Suprapubic skin (tissue), 4 donors: ENCODE results near the gene SUGP1. TPM values are rescaled to one million over a fixed set of nuclear protein-coding genes. Genes with fewer than 3 reads are reported as not detected.

ENCODE experiments used
- DNase-seq, 2 donors: peaks; one replicate each; pipeline ENCODE4 v3.0.0-alpha.2; 2019; ENCODE audit warnings: low spot score in 2 of 2
- H3K27ac ChIP-seq: fragments of 200-600 bp; sonication (generic); one replicate; pipeline ENCODE4 v1.5.1; 2019
- H3K27me3 ChIP-seq: fragments of 200-600 bp; sonication (generic); one replicate; pipeline ENCODE4 v1.5.1; 2019
- H3K36me3 ChIP-seq: fragments of 200-600 bp; sonication (generic); one replicate; pipeline ENCODE4 v1.5.1; 2019
- H3K4me1 ChIP-seq: fragments of 200-600 bp; sonication (generic); one replicate; pipeline ENCODE4 v1.5.1; 2019
- H3K4me3 ChIP-seq: fragments of 200-600 bp; sonication (generic); one replicate; pipeline ENCODE4 v1.5.1; 2019; ENCODE audit warnings: mild to moderate bottlenecking
- H3K9me3 ChIP-seq: fragments of 200-600 bp; sonication (generic); one replicate; pipeline ENCODE4 v1.5.1; 2019
- CTCF ChIP-seq, 2 donors: fragments of 200-600 bp in 1 of 2; fragments of 450-650 bp in 1 of 2; sonication (generic) in 1 of 2; IDR thresholded peaks; one replicate each; pipeline ENCODE4 v1.5.1; 2016 to 2019; ENCODE audit warnings: antibody characterized with exemption in 2 of 2, mild to moderate bottlenecking in 1 of 2, moderate library complexity in 1 of 2
- EP300 ChIP-seq: sonication (generic); formaldehyde crosslinking; IDR thresholded peaks from one replicate; pipeline ENCODE4 v1.6.1; 2017; ENCODE audit warnings: antibody characterized with exemption
- POLR2A ChIP-seq, 2 donors: fragments of 450-650 bp; IDR thresholded peaks; one replicate each; pipeline ENCODE4 v1.6.1; 2017; ENCODE audit warnings: antibody characterized with exemption in 2 of 2, mild to moderate bottlenecking in 2 of 2, moderate library complexity in 2 of 2
- POLR2AphosphoS5 ChIP-seq, 3 donors: sonication (generic); formaldehyde crosslinking; IDR thresholded peaks; one replicate each; pipeline ENCODE4 v1.6.1; 2017; ENCODE audit warnings: antibody characterized with exemption in 3 of 3
- WGBS: methylation state at CpG from one replicate; pipeline ENCODE4 v1.1.5; 2018; 5-methylcytosine and 5-hydroxymethylcytosine counted together
- total RNA-seq, 4 donors: library from RNA; depleted of rRNA; stranded (reverse); fragments of >200 nt; gene quantifications; one replicate each; pipeline ENCODE4 v1.1.0, GENCODE V29; 2016

SUGP1 gene
- total RNA-seq, 4 donors from 2014 or later, result 23.1 to 64.8 (median 31.3) TPM

- H3K36me3 ChIP-seq, result no peaks in the 10 kb centered on the region
- peaks cover 12% of the 10 kb centered on the region for H3K4me1 ChIP-seq
- no peak for TF ChIP-seq EP300
- no peak for TF ChIP-seq CTCF (IDR thresholded peaks at IDR 0.05)
- peaks cover 47% of the 10 kb centered on the region for H3K27me3 ChIP-seq
- no peak overlapping the region for H3K4me3 ChIP-seq
- H3K9me3 ChIP-seq, result no peaks in the 10 kb centered on the region
- no peak overlapping the region for H3K27ac ChIP-seq
- DNase-seq, result no peak
- WGBS, result 4% methylated on average over 31 of the region's 31 CpGs
Observed at GRCh38 chr19:19262190-19263057, 57.9 kb downstream of the SUGP1 start.

GRCh38 chr19:19261350-19262189 lies 58.7 kb downstream of the SUGP1 start:
- Histone ChIP-seq H3K27ac (no peak overlapping the region), H3K27me3 (peaks cover 49% of the 10 kb centered on the region), H3K36me3 (no peaks in the 10 kb centered on the region), H3K9me3 (no peaks in the 10 kb centered on the region), H3K4me3 (peak overlapping the region; percentile 36), H3K4me1 (peaks cover 12% of the 10 kb centered on the region)
- DNase-seq, result no peak
- 1% methylated on average over 22 of the region's 52 CpGs for WGBS
- no peak for TF ChIP-seq POLR2A (IDR thresholded peaks at IDR 0.05)

GRCh38 chr19:19260417-19261214 lies 59.7 kb downstream of the SUGP1 start:
- 57% methylated on average over 25 of the region's 36 CpGs for WGBS
- H3K27me3 ChIP-seq, result peaks cover 49% of the 10 kb centered on the region

GRCh38 chr19:19259741-19260140 lies 60.6 kb downstream of the SUGP1 start:
- H3K27me3 ChIP-seq, result peaks cover 52% of the 10 kb centered on the region
- H3K4me3 ChIP-seq, result no peak overlapping the region
- H3K36me3 ChIP-seq, result no peaks in the 10 kb centered on the region
- H3K4me1 ChIP-seq, result peaks cover 12% of the 10 kb centered on the region
- 100% methylated on average over 2 of the region's 2 CpGs for whole genome bisulfite sequencing
- TF ChIP-seq CTCF (IDR thresholded peaks at IDR 0.05) (no peak), EP300 (no peak), POLR2A (IDR thresholded peaks at IDR 0.05) (no peak), POLR2AphosphoS5 (IDR thresholded peaks at IDR 0.05) (no peak)
- no peak for DNase-seq
- no peak overlapping the region for H3K27ac ChIP-seq
- H3K9me3 ChIP-seq, result no peaks in the 10 kb centered on the region

More at GRCh38 chr19:19260417-19261214, 59.7 kb downstream of the SUGP1 start:
- no peak overlapping the region for H3K4me3 ChIP-seq
- no peaks in the 10 kb centered on the region for H3K9me3 ChIP-seq
- TF ChIP-seq POLR2AphosphoS5 (IDR thresholded peaks at IDR 0.05), result no peak
- no peak overlapping the region for H3K27ac ChIP-seq
- H3K4me1 ChIP-seq, result peaks cover 12% of the 10 kb centered on the region
- DNase-seq, result no peak
- H3K36me3 ChIP-seq, result no peaks in the 10 kb centered on the region

- WGBS, result 93% methylated on average over 32 of the region's 41 CpGs
- Histone ChIP-seq H3K27ac (no peak overlapping the region), H3K9me3 (no peaks in the 10 kb centered on the region), H3K36me3 (no peaks in the 10 kb centered on the region), H3K4me3 (no peak overlapping the region), H3K27me3 (peaks cover 55% of the 10 kb centered on the region), H3K4me1 (peaks cover 12% of the 10 kb centered on the region)
- DNase-seq, result no peak
- TF ChIP-seq POLR2AphosphoS5 (IDR thresholded peaks at IDR 0.05) (no peak), CTCF (IDR thresholded peaks at IDR 0.05) (no peak), EP300 (no peak), POLR2A (IDR thresholded peaks at IDR 0.05) (no peak)
Observed at GRCh38 chr19:19258589-19259338, 61.5 kb downstream of the SUGP1 start.
